Urinary bladder (tissue), 4 donors: ENCODE measurements around the gene CD63. TPM values are rescaled to one million over a fixed set of nuclear protein-coding genes. Genes with fewer than 3 reads are reported as not detected.

Experiments
- DNase-seq: peaks from one replicate; pipeline ENCODE4 v3.0.0-alpha.2; 2015; ENCODE audit errors: extremely low spot score
- H3K27ac ChIP-seq: one replicate; pipeline ENCODE4 v1.5.1; 2013; ENCODE audit warnings: low read depth, mild to moderate bottlenecking, moderate library complexity
- H3K36me3 ChIP-seq: one replicate; pipeline ENCODE4 v1.6.1; 2013; ENCODE audit warnings: mild to moderate bottlenecking, moderate library complexity; ENCODE audit not compliant: insufficient read depth
- H3K4me1 ChIP-seq: one replicate; pipeline ENCODE4 v1.6.1; 2013; ENCODE audit warnings: mild to moderate bottlenecking, moderate library complexity; ENCODE audit not compliant: insufficient read depth
- H3K4me3 ChIP-seq: one replicate; pipeline ENCODE4 v1.5.1; 2013; ENCODE audit warnings: low read depth, low read length
- WGBS: extraction: QIAGEN DNeasy Blood & Tissue Kit; methylation state at CpG from one replicate; pipeline ENCODE4 v1.1.7; 2013; 5-methylcytosine and 5-hydroxymethylcytosine counted together
- polyA plus RNA-seq: library from polyadenylated mRNA; stranded (reverse); fragments of 200-250 nt; gene quantifications from one replicate; pipeline ENCODE4 v1.2.3, GENCODE V29; 2013
- total RNA-seq: library from RNA; depleted of rRNA; stranded (reverse); fragments of >200 nt; gene quantifications from one replicate; pipeline ENCODE4 v1.2.3, GENCODE V29; 2014
- donor health status: healthy with polysubstance abuse.
- donor health status: healthy.

Gene CD63
- total and polyA plus RNA-seq, 2 donors, result 682 to 1,016 TPM

GRCh38 chr12:55711786-55712553, 16.8 kb downstream of the CD63 start:
- no peak overlapping the region for H3K4me3 ChIP-seq
- H3K27ac ChIP-seq, result no peak overlapping the region
- H3K4me1 ChIP-seq, result peaks cover 3% of the 10 kb centered on the region
- H3K36me3 ChIP-seq, result no peaks in the 10 kb centered on the region
- WGBS, result 63% methylated on average over 4 of the region's 4 CpGs
- DNase-seq, result no peak

GRCh38 chr12:55708695-55709233, 20.0 kb downstream of the CD63 start:
- H3K27ac ChIP-seq, result no peak overlapping the region
- H3K4me3 ChIP-seq, result no peak overlapping the region
- H3K4me1 ChIP-seq, result peaks cover 3% of the 10 kb centered on the region
- no peak for DNase-seq
- 11% methylated on average over 3 of the region's 3 CpGs for WGBS
- H3K36me3 ChIP-seq, result no peaks in the 10 kb centered on the region

GRCh38 chr12:55707841-55708694, 20.7 kb downstream of the CD63 start, which contains the start of gene ITGA7:
Gene ITGA7, minus strand, starts transcription at chr12:55707904. Its CDS starts 222 bp downstream, at chr12:55707682.
- H3K27ac ChIP-seq, result no peak within 1 kb of the TSS
- H3K4me1 ChIP-seq, result peaks cover 3% of the 10 kb centered on the region
- DNase-seq, result no peak
- no peaks in the 10 kb centered on the region for H3K36me3 ChIP-seq
- peak within 1 kb of the TSS; percentile 60 for H3K4me3 ChIP-seq
- WGBS, result under 1% methylated on average over 39 of the region's 39 CpGs

DNA sequence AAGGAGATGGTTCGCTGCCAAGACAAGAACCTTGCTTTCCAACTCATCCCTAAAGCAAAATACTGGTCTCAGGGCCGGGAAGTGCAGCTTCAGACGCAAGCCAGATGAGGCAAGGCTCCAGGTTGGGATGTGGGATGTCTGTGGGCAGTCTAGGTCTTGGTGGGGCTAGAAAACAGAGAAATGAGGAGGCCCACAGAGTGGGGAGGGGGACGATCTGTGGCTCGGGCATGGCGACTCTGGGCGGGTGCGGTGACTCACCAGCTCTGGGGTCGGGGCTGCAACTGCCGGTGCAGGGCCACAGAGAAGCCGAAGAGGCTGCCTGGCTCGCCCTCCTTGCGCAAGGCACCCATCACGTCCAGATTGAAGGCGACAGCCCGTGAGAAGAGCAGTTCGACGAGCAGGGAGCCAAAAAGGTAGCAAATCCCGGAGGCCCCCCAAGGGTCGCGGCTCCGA, 21.6 kb downstream of the CD63 start:
- H3K4me1 ChIP-seq, result peaks cover 3% of the 10 kb centered on the region
- H3K36me3 ChIP-seq, result no peaks in the 10 kb centered on the region
- H3K27ac ChIP-seq, result no peak overlapping the region
- WGBS, result 6% methylated on average over 22 of the region's 22 CpGs
- no peak for DNase-seq
- H3K4me3 ChIP-seq, result peak overlapping the region; percentile 60

DNA sequence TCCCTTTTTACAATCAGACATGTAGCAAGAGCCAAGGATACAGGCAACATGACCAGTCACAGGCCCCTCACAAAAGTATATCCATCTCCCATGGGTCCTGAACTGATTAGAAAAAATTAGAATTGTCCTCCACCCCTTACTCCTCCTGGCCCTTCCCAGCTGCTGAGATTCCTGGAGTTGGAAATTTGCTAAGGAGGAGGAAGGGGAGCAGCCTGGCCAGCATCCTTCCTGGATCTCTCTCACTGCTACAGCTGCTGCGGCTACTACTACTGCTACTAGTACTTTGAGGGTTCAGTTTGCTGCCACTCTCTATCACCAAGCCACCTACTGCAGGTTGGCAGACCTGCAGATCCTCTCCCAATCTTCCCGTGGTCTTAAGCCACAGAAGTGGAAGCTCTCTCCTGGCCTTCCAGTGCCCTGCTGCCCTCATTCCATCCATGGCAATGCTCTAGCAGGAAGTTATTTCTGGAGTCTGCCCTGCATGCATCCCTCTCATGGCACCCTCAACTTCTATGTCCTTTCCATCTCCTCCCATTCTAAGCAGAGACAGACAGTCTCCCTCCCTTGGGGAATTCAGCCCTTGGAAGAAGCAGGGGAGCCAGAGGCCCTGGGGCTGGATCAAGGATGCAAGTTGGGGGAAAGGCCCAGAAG, 22.1 kb downstream of the CD63 start:
- WGBS, result 44% methylated on average over 2 of the region's 2 CpGs
- no peak overlapping the region for H3K27ac ChIP-seq
- DNase-seq, result no peak
- H3K4me3 ChIP-seq, result peak overlapping the region; percentile 60
- H3K36me3 ChIP-seq, result no peaks in the 10 kb centered on the region
- peaks cover 3% of the 10 kb centered on the region for H3K4me1 ChIP-seq

GRCh38 chr12:55705782-55706402, 22.9 kb downstream of the CD63 start:
- Histone ChIP-seq H3K4me1 (peaks cover 3% of the 10 kb centered on the region), H3K27ac (no peak overlapping the region), H3K4me3 (no peak overlapping the region), H3K36me3 (no peaks in the 10 kb centered on the region)
- DNase-seq, result no peak
- 40% methylated on average over 5 of the region's 5 CpGs for WGBS

DNA sequence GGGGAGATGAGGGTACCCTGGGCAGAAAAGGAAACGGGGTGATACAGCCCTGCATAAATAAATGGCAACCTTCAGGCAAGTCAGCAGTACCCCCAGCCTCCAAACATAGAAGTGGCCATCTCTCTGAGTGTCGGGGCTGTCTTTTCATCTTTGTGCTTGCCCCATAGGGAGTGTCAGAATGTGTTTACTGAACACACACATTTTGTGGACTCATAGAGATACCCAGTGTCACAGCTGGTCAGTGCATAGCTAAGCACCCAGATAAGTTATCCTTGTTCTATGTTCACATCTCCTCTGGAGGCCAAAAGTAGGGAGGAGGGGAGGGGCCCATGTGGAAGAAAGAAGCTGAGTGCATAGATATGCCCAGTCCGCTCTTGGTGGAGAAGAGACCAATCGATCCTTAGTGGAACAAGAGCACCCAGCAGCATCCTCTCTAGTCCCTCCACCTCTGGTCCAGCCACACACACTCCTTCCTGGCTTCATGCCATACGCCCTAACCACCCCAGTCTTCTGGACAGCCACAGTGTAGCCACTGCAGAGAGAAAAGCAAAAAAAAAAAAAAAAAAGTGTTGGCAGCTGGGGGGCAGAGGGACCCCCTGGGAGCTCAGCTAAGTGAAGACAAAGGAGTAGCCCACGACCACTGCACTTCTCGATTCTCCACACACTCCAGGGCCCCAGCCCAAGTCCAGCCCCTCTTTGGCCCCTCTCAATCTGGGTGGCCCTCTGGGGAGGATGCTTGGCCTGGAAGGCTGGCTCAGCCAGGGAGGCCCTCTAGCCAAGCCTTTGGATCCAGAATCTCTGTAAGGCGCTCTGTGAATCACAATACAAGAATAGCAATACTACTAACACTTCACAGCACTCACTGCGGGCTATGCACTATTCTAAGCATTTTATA, 23.7 kb downstream of the CD63 start:
- DNase-seq, result no peak
- no peak overlapping the region for H3K27ac ChIP-seq
- H3K4me1 ChIP-seq, result peaks cover 3% of the 10 kb centered on the region
- WGBS, result 54% methylated on average over 9 of the region's 9 CpGs
- no peaks in the 10 kb centered on the region for H3K36me3 ChIP-seq
- no peak overlapping the region for H3K4me3 ChIP-seq

GRCh38 chr12:55703901-55704761, 24.7 kb downstream of the CD63 start:
- 58% methylated on average over 6 of the region's 6 CpGs for WGBS
- Histone ChIP-seq H3K4me1 (peaks cover 3% of the 10 kb centered on the region), H3K36me3 (no peaks in the 10 kb centered on the region), H3K4me3 (no peak overlapping the region), H3K27ac (no peak overlapping the region)
- no peak for DNase-seq

DNA sequence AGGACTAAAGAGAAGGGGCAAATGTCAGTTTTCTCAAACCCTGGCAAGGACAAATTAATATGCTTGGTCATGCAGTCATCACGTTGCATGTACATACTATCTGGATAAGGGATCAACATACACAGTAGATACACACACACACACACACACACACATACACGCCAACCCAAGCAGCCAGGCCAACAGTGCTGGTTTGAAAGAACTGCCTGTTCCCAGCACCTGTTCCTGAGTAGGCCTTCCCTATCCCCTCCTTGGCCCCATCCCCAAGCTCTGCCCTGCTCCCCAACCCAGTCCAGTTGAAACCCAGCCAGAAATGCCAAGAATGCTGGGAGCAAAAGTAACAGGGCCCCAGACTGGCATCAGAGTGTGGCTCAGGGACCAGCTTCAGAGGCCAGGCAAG, 25.5 kb downstream of the CD63 start:
- DNase-seq, result no peak
- WGBS, result 56% methylated on average over 2 of the region's 2 CpGs
- H3K4me1 ChIP-seq, result no peaks in the 10 kb centered on the region

GRCh38 chr12:55702861-55703260, 25.9 kb downstream of the CD63 start:
- H3K4me3 ChIP-seq, result no peak overlapping the region
- no peak for DNase-seq

More for the DNA sequence above, 25.5 kb downstream of the CD63 start:
- H3K36me3 ChIP-seq, result no peaks in the 10 kb centered on the region
- no peak overlapping the region for H3K4me3 ChIP-seq
- H3K27ac ChIP-seq, result no peak overlapping the region

DNA sequence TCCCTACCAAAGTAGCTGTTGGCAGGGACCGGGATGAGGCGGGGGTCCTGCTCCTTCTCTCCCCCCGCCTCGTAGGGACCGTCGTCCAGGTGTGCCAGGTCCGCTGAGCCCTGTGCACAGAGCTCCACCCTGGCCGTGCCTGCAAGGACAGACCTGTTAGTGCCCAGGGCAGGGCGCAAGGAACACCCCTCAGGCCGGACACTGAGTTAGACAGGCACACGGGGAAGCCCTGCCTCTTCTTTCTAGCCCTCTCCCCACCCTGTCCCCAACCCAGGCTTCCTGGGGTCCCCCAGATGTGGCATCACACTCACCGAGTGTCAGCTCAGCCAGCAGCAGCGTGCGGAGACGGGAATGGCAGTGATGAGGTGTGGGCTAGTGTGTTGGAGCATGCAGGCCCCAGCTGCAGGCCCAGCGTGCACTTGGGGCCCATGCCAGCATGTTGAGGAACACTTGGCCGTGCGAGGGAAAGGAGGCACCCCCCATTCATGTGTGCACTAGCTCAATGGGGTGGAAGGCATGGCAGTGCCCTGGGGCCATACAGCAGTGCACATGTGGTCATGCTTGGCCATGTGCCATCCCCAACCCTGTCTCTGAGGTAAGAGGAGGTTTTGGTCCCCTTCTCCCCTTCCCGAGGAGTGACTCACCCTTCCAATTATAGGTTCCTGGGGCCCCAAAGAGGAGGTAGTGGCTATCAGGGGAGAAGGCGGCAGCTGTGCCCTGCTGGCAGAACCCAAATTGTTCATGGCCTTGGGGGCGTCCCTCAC, 28.4 kb downstream of the CD63 start:
- Histone ChIP-seq H3K4me1 (no peaks in the 10 kb centered on the region), H3K36me3 (no peaks in the 10 kb centered on the region), H3K4me3 (no peak overlapping the region), H3K27ac (no peak overlapping the region)
- no peak for DNase-seq
- 81% methylated on average over 21 of the region's 21 CpGs for WGBS

More at GRCh38 chr12:55702861-55703260, 25.9 kb downstream of the CD63 start:
- no peaks in the 10 kb centered on the region for H3K36me3 ChIP-seq
- WGBS, result 82% methylated on average over 8 of the region's 8 CpGs
- no peaks in the 10 kb centered on the region for H3K4me1 ChIP-seq
- no peak overlapping the region for H3K27ac ChIP-seq
